Activated CD8-positive, alpha-beta memory T cell treated with anti-CD3 and anti-CD28 coated beads, Interleukin-2, amount 50 U/mL, for 48 hours (primary cell): ENCODE results near the gene WEE1.
"Not testable (repeated sequence)": the region's sequence is repeated elsewhere in the genome, so short reads cannot be mapped to it uniquely, and the experiment has no call there.

ENCODE experiments used
- DNase-seq: peaks from one replicate; pipeline ENCODE4 v3.0.0-alpha.2; 2020

WEE1 gene

DNA sequence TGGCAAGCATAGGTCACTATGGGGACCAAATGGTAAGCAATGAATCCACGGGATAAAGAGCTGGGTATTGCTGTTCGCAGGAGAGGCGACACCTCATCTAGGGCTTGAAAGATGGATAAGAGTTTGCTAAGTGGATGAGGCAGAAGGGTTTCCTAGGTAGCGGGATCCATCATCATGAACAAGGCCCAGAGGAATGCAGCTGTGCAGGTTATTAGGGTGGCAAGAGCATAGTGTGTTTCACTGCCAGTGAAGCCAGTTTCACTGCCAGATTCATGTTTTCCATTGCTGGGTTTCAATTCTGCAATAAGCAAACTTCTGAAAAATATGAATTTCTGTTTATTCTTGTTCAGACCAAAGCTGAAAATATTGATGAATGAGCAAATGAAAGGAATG is 27.2 kb downstream of the WEE1 start:
- no peak for DNase-seq

DNA sequence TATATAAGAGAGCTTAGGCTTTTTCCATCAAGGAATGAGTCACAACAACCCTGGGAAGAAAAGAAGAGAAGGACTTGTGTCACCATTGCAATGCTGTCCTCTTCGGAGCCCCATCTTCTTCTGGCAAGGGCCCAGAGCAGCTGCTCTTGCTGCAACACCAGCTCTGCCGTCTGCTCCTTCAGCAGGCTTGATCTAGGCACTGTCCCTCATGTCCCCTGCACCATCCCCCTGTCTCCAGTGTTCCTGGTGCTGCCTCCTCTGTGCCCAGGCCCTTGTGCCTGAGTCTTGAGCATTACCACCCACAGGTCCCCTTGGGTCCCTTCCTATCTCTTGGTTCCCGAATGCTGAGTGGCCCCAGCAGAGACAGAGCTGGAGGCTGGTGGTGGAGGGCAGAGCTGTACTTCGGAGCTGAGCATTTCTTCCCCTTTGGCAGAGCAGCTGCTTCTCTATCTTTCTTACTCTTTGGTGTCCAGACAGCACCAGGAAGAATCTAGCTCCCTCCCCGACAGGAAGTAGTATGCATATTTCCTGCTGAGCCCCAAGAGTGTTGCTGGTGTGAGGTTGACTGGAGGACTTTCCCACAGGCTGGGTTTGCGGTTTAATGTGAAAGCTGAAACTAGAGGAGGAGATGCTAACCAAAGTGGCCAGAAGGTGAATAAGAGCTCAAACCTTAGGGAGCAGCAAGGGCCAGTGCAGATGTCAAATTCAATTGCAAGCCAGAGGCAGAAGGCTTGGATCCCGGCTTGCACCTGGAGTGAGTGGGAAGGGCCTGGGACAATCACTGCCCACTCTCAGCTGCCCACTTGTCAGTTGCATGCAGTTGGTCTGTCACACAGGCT is 27.8 kb downstream of the WEE1 start:
- DNase-seq, result peak; percentile 75

- DNase-seq, result no peak
Observed at GRCh38 chr11:9601876-9602199, 28.4 kb downstream of the WEE1 start.

- DNase-seq, result not testable (repeated sequence)
Observed at GRCh38 chr11:9603214-9603613, 29.7 kb downstream of the WEE1 start.

- DNase-seq, result no peak
Observed at GRCh38 chr11:9604134-9604533, 30.7 kb downstream of the WEE1 start.

DNA sequence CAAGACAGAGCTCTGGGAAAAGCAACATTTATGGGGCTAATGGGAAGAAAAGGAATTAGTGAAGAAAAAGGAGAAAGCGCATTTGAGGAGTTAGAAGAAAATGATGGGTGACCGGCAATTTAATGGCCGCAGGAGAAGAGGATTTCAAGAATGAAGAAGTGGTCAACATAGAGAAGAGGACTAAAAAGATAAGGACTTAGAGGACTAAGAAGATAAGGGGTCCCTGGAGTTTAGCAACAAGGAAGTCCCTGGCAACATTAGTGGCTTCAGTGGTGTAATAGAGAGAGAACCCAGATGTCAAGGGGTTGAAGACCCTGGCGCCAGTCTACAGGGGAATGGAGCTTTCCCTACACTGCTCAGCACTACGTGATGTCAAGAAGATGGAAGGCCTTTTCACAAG is 32.3 kb downstream of the WEE1 start:
- DNase-seq, result no peak

GRCh38 chr11:9606809-9607510 is 33.5 kb downstream of the WEE1 start:
- DNase-seq, result peak; percentile 37

GRCh38 chr11:9607511-9607899 is 34.0 kb downstream of the WEE1 start:
- no peak for DNase-seq

DNA sequence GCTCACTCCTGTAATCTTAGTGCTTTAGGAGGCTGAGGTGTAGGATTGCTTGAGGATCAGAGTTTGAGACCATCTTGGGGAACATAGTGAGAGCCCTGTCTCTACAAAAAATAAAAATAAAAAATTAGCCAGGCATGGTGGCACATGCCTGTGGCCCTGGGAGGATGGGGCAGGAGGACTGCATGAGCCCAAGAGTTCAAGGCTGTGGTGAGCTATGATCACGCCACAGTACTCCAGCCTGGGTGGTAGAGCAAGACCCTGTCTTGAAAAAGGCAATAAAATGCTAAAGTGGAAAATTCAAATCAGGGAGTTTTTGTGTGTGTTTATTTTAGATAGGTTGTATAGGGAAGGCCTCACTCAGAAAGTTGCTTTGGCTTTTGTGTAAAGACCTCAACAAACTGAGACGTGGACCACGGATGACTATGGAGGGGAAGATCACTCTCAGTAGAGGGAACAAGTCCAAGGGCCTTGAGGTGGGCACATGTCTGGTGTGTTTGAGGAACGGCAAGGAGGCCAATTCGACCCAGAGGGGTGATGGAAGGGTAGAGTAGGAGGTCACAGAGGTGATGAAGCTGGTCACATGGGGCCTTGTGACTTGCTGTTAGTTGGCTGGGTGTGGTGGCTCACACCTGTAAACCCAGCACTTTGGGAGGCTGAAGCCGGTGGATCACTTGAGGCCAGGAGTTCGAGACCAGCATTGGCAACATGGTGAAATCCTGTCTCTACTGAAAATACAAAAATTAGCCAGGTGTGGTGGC is 35.7 kb downstream of the WEE1 start:
- peak; percentile 40 for DNase-seq

DNA sequence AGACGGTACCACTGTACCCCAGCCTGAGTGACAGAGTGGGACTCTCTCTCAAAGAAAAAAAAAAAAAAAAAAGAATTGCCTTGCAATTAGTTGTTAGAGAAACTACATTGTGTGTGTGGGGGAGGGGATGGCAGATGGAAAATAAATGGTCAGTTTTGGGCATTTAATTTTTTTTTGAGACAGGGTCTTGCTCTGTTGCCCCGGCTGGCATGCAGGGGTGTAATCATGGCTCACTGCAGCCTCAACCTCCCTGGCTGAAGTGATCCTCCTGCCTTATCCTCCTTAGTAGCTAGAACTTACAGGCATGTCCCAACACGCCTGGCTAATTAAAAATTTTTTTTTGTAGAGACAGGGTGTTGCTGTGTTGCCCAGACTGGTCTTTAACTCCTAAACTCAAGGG is 36.4 kb downstream of the WEE1 start:
- DNase-seq, result peak; percentile 18

DNA sequence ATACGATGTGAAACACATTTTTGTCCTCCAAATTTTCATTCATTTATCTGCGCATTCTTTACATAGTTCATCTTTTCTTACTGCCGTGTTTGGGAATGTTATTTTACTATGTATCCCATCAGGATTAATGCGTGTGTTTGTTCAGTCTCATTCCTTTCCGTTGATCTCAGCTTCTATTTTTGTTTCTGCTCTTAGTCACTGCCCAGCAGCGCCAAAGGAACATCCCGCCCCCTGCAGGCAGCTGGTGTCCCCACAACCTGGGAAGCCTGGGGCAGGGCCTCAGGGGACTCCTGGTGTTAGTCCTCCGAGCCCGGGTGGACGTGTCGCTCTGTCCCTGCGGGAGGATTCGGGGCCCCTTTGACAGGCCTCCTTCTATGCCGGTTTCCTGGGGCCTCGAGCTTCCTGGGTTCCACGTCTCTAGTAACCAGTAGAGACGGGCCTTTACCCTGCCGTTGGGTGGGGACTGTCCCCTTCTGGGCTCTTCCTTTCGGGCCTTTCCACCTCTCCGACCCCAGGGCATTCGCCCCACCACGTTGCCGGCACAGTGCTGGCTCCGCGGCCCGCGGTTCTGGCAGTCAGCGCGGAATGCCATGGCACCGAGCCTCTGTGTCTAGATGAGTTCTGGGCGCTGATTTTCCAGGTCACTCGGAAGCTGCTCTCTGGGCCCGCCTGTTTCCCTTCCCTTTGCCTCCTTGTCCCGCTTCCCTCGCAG is 39.8 kb downstream of the WEE1 start:
- peak; percentile 90 for DNase-seq

- DNase-seq, result peak; percentile 96
Observed at GRCh38 chr11:9613830-9614762, 40.6 kb downstream of the WEE1 start.

- DNase-seq, result no peak
Observed at GRCh38 chr11:9615031-9615451, 41.6 kb downstream of the WEE1 start.

- no peak for DNase-seq
Observed at GRCh38 chr11:9616042-9616675, 42.7 kb downstream of the WEE1 start.

DNA sequence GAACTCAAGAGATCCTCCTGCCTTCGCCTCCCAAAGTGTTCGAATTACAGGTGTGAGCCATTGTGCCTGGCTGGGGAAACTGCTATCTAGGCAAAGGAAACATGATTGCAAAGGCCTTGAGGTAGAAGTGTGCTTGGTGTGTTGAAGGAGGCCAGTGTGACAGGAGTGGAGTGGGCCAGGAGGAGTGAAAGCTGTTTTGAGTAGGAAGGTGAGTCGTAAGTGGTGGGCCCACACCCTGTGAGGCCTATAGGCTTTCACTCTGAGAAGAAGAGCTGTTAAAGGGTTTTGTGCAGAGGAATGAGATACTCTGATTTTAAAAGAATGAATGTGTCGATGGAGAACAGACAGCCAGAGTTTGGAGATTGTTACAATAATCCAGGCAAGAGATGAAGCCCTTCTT is 43.4 kb downstream of the WEE1 start:
- no peak for DNase-seq

- DNase-seq, result no peak
Observed at GRCh38 chr11:9617940-9618339, 44.5 kb downstream of the WEE1 start.

GRCh38 chr11:9619004-9619403 is 45.5 kb downstream of the WEE1 start:
- DNase-seq, result no peak

DNA sequence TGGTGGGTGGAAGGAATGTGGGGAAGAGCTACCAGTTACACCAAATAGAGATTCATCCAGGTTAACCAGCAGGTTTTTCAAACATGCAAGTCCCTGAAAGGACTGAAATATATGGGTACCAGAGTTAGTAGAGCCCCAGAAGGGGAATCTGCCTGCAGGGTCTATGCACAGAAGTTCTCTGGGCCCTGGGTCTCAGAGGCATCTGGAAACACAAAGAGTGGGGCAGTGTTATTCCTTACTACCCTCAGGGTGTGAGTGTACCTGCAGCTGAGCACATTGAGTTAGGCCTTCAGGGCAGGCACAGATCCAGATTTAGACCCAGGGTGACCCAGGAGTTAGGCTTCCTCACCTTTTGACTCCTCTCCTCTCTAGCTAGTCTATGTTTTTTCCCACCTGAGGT is 46.5 kb downstream of the WEE1 start:
- no peak for DNase-seq

DNA sequence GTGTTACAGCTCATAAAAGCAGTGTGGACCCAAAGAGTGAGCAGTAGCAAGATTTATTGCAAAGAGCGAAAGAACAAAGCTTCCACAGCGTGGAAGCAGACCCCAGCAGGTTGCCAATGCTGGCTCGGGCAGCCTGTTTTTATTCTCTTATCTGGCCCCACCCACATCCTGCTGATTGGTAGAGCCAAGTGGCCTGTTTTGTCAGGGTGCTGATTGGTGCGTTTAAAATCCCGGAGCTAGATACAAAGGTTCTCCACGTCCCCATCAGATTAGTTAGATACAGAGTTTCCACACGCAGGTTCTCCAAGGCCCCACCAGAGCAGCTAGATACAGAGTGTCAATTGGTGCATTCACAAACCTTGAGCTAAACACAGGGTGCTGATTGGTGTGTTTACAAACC is 48.9 kb downstream of the WEE1 start:
- DNase-seq, result not testable (repeated sequence)

DNA sequence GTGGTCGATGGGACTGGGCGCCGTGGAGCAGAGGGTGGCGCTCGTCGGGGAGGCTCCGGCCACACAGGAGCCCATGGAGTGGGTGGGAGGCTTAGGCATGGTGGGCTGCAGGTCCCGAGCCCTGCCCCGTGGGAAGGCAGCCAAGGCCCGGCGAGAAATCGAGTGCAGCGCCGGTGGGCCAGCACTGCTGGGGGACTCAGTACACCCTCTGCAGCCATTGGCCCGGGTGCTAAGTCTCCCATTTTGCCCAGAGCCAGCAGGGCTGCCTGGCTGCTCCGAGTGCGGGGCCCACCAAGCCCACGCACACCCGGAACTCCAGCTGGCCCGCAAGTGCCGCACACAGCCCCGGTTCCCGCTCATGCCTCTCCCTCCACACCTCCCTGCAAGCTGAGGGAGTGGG is 49.6 kb downstream of the WEE1 start:
- not testable (repeated sequence) for DNase-seq

DNA sequence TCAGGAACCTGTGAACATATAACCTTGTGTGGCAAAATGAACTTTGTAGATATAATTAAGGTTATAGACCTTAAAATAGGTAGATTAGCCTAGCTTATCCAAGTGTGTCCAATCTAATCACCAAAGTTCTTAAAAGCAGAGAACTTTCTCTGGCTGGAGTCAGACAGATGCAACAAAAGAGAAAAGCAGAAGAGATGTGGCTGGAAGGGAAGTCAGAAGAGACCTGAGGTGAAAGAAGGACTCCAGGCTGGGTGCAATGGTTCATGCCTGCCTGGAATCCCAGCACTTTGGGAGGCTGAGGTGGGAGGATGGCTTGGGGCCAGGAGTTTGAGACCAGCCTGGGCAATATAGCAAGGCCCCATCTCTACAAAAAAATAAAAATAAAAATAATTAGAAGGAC is 51.0 kb downstream of the WEE1 start:
- no peak for DNase-seq

DNA sequence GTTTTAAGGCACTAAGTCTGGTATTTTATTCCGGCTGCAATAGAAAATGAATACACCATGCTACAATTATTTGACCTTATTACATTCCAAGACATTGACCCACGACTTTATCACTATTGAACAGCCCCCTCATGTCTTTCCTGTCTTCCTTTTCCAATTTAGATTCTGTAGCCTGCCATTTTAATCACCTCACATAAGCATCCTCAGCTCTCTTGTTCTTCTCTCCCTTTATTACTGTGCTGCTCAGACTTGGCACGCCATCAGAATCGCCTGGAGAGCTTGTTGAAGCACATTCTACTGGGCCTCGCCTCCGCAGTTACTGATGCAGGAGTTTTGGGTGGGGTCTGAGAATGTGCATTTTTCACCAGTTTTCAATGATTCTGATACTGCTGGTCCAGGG is 51.7 kb downstream of the WEE1 start:
- DNase-seq, result no peak
